K562 (cell line): ENCODE results near the gene RTL10. TPM values are rescaled to one million over a fixed set of nuclear protein-coding genes. Genes with fewer than 3 reads are reported as not detected.

Experiments used
- CBX2 ChIP-seq: fragments of 200-600 bp; sonication (generic); IDR thresholded peaks from one replicate; pipeline ENCODE4 v1.6.1; 2012; ENCODE audit warnings: mild to moderate bottlenecking, low read length, inconsistent platforms; ENCODE audit not compliant: insufficient read depth, poor library complexity, severe bottlenecking
- CREB1 ChIP-seq, 2 experiments: sonication (generic) in 1 of 2; formaldehyde crosslinking in 1 of 2; IDR thresholded peaks; 2 replicates each; pipeline versions ENCODE4 v1.6.1 to v1.8.0; 2012 to 2022; ENCODE audit warnings: inconsistent platforms in 1 of 2, mild to moderate bottlenecking in 1 of 2, missing genetic modification reagents in 1 of 2, moderate library complexity in 1 of 2
- HDAC8 ChIP-seq: fragments of 450-650 bp; IDR thresholded peaks from 2 replicates; pipeline ENCODE4 v1.6.1; 2016; ENCODE audit warnings: mild to moderate bottlenecking, missing genetic modification characterization, moderate library complexity, missing compliant biosample characterization
- PHB2 ChIP-seq: fragments of 450-650 bp; IDR thresholded peaks from 2 replicates; pipeline ENCODE4 v1.6.1; 2017; ENCODE audit warnings: low read depth
- PHF20 ChIP-seq: fragments of 450-650 bp; IDR thresholded peaks from 2 replicates; pipeline ENCODE4 v1.6.1; 2018; ENCODE audit not compliant: partially characterized antibody
- SMC3 ChIP-seq: conservative IDR thresholded peaks from 2 replicates; pipeline ENCODE4 v1.6.1; 2011; ENCODE audit warnings: low read depth, low read length, improper control_type of control experiment; ENCODE audit not compliant: insufficient read depth
- SNIP1 ChIP-seq: fragments of 450-650 bp; IDR thresholded peaks from 2 replicates; pipeline ENCODE4 v1.7.1; 2017; ENCODE audit warnings: low read depth, mild to moderate bottlenecking
- SRSF7 ChIP-seq: fragments of 200-400 bp; formaldehyde crosslinking; optimal IDR thresholded peaks from 2 replicates; pipeline ENCODE3; 2017; ENCODE audit warnings: mild to moderate bottlenecking, low read depth, low read length
- ZBTB1 ChIP-seq: sonication (generic); formaldehyde crosslinking; IDR thresholded peaks from 2 replicates; pipeline ENCODE4 v1.8.1; 2023; ENCODE audit warnings: missing genetic modification reagents, low read depth, mild to moderate bottlenecking, borderline replicate concordance
- ZBTB7A ChIP-seq: IDR thresholded peaks from 2 replicates; pipeline ENCODE4 v1.6.1; 2011; ENCODE audit warnings: low read depth, mild to moderate bottlenecking, low read length, moderate library complexity, borderline replicate concordance; ENCODE audit not compliant: control insufficient read depth
- ZKSCAN3 ChIP-seq: fragments of 250-450 bp; sonication (Bioruptor Pico); IDR thresholded peaks from 2 replicates; pipeline ENCODE4 v1.4.0; 2020
- ZNF282 ChIP-seq: sonication (generic); formaldehyde crosslinking; IDR thresholded peaks from 2 replicates; pipeline ENCODE4 v1.8.1; 2023; ENCODE audit warnings: missing genetic modification reagents
- polyA plus RNA-seq, 8 experiments: library from polyadenylated mRNA; depleted of rRNA in 4 of 8; stranded (reverse) in 5 of 8; unstranded in 3 of 8; fragments of >200 nt; fragmentation: Nextera tagmentation in 2 of 8; fragmentation: Illumina TruSeq in 1 of 8; extraction: Ambion mirVana in 2 of 8; extraction: Trizol in 1 of 8; gene quantifications; 2 replicates each; pipeline versions ENCODE4 v1.2.1 to v1.2.3, GENCODE V29; 2011 to 2014; ENCODE audit warnings: inconsistent platforms in 1 of 8, missing spikeins in 1 of 8
- total RNA-seq, 7 experiments: library from RNA; depleted of rRNA in 6 of 7; stranded (reverse); fragments of >200 nt in 6 of 7; fragmentation: Illumina TruSeq in 2 of 7; extraction: Trizol in 2 of 7; gene quantifications; 2 replicates each; pipeline versions ENCODE4 v1.2.1 to v1.2.3, GENCODE V29; 2011 to 2021; ENCODE audit warnings: low replicate concordance in 1 of 7
- TF ChIP-seq, protein P1 (sequence below): sonication (generic); formaldehyde crosslinking; IDR thresholded peaks from 2 replicates; pipeline ENCODE4 v1.8.0; 2022; ENCODE audit warnings: mild to moderate bottlenecking, missing genetic modification reagents, borderline replicate concordance
- TF ChIP-seq, protein P2 (sequence below): sonication (generic); formaldehyde crosslinking; IDR thresholded peaks from 2 replicates; pipeline ENCODE4 v1.8.1; 2023; ENCODE audit warnings: mild to moderate bottlenecking, missing genetic modification reagents
- TF ChIP-seq, protein P3 (sequence below): IDR thresholded peaks from 3 replicates; pipeline ENCODE4 v1.6.1; 2011; ENCODE audit warnings: borderline replicate concordance, mild to moderate bottlenecking, moderate library complexity; ENCODE audit not compliant: insufficient read length; ENCODE audit errors: extremely low read depth
- TF ChIP-seq, protein P4 (sequence below): fragments of 250-450 bp; sonication (Bioruptor Pico); IDR thresholded peaks from 2 replicates; pipeline ENCODE4 v1.8.0; 2022; ENCODE audit warnings: inconsistent platforms
- TF ChIP-seq, protein P5 (sequence below): fragments of 450-650 bp; IDR thresholded peaks from 2 replicates; pipeline ENCODE4 v1.6.1; 2016; ENCODE audit warnings: borderline replicate concordance

The RTL10 gene
- total and polyA plus RNA-seq, 9 of the 15 experiments (the other 6 are each of a cell fraction or from before 2014, with no cell fraction given), result 19.8 to 75.5 (median 32.5) TPM

DNA sequence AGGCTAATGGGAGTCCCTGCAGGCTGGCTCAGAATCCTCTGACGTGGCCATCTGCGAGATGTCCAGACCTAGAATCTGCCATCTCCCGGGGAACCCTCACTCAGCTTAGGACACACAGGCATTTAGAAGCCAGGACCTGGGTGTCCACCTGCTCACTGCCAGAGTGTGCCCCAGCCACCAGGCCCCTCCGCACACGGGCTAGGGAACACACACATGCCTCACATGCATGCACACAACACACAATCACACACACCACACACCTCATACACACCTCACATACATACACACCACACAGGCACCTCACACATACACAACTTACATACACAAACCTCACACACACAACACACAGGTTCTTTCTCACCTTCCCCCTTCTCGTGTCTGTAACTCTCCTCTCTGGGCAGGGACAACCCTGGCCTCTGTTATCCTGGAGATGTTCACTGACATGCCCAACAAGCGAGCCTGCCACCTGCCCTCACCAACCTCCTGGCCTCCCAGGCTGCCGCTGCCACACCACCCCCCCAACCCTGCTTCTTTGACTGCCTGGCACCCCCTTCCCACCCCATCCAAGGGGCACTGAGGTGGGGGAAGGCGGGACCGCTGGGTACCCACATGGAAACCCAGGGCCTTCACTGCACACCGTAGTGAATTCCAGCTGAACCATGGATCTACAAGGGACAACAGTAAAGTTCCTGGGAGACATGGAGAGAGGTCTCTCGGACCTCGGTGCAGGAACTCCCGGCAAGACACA is 38.1 kb downstream of the RTL10 start (continued):
- TF ChIP-seq, protein P1, sequence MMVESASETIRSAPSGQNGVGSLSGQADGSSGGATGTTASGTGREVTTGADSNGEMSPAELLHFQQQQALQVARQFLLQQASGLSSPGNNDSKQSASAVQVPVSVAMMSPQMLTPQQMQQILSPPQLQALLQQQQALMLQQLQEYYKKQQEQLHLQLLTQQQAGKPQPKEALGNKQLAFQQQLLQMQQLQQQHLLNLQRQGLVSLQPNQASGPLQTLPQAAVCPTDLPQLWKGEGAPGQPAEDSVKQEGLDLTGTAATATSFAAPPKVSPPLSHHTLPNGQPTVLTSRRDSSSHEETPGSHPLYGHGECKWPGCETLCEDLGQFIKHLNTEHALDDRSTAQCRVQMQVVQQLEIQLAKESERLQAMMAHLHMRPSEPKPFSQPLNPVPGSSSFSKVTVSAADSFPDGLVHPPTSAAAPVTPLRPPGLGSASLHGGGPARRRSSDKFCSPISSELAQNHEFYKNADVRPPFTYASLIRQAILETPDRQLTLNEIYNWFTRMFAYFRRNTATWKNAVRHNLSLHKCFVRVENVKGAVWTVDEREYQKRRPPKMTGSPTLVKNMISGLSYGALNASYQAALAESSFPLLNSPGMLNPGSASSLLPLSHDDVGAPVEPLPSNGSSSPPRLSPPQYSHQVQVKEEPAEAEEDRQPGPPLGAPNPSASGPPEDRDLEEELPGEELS (CRISPR knock-in tag), result no peak
- TF ChIP-seq ZKSCAN3, result no peak
- TF ChIP-seq, protein P2, sequence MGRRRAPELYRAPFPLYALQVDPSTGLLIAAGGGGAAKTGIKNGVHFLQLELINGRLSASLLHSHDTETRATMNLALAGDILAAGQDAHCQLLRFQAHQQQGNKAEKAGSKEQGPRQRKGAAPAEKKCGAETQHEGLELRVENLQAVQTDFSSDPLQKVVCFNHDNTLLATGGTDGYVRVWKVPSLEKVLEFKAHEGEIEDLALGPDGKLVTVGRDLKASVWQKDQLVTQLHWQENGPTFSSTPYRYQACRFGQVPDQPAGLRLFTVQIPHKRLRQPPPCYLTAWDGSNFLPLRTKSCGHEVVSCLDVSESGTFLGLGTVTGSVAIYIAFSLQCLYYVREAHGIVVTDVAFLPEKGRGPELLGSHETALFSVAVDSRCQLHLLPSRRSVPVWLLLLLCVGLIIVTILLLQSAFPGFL (CRISPR knock-in tag), result no peak
- TF ChIP-seq ZBTB1 (CRISPR knock-in tag), result no peak
- no peak for TF ChIP-seq CREB1 (IDR thresholded peaks at IDR 0.05)
- TF ChIP-seq CREB1 (CRISPR knock-in tag; IDR thresholded peaks at IDR 0.05), result no peak
- TF ChIP-seq CBX2, result no peak
- no peak for TF ChIP-seq HDAC8 (tag)
- TF ChIP-seq PHF20, result peak; percentile 45
- no peak for TF ChIP-seq ZNF282 (CRISPR knock-in tag)
- no peak for TF ChIP-seq SNIP1
- peak; percentile 78 for TF ChIP-seq PHB2
- TF ChIP-seq SMC3, result no peak
- no peak for TF ChIP-seq SRSF7
- TF ChIP-seq, protein P3, sequence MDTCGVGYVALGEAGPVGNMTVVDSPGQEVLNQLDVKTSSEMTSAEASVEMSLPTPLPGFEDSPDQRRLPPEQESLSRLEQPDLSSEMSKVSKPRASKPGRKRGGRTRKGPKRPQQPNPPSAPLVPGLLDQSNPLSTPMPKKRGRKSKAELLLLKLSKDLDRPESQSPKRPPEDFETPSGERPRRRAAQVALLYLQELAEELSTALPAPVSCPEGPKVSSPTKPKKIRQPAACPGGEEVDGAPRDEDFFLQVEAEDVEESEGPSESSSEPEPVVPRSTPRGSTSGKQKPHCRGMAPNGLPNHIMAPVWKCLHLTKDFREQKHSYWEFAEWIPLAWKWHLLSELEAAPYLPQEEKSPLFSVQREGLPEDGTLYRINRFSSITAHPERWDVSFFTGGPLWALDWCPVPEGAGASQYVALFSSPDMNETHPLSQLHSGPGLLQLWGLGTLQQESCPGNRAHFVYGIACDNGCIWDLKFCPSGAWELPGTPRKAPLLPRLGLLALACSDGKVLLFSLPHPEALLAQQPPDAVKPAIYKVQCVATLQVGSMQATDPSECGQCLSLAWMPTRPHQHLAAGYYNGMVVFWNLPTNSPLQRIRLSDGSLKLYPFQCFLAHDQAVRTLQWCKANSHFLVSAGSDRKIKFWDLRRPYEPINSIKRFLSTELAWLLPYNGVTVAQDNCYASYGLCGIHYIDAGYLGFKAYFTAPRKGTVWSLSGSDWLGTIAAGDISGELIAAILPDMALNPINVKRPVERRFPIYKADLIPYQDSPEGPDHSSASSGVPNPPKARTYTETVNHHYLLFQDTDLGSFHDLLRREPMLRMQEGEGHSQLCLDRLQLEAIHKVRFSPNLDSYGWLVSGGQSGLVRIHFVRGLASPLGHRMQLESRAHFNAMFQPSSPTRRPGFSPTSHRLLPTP, result no peak
- TF ChIP-seq, protein P4, sequence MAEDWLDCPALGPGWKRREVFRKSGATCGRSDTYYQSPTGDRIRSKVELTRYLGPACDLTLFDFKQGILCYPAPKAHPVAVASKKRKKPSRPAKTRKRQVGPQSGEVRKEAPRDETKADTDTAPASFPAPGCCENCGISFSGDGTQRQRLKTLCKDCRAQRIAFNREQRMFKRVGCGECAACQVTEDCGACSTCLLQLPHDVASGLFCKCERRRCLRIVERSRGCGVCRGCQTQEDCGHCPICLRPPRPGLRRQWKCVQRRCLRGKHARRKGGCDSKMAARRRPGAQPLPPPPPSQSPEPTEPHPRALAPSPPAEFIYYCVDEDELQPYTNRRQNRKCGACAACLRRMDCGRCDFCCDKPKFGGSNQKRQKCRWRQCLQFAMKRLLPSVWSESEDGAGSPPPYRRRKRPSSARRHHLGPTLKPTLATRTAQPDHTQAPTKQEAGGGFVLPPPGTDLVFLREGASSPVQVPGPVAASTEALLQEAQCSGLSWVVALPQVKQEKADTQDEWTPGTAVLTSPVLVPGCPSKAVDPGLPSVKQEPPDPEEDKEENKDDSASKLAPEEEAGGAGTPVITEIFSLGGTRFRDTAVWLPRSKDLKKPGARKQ, result no peak
- TF ChIP-seq, protein P5, sequence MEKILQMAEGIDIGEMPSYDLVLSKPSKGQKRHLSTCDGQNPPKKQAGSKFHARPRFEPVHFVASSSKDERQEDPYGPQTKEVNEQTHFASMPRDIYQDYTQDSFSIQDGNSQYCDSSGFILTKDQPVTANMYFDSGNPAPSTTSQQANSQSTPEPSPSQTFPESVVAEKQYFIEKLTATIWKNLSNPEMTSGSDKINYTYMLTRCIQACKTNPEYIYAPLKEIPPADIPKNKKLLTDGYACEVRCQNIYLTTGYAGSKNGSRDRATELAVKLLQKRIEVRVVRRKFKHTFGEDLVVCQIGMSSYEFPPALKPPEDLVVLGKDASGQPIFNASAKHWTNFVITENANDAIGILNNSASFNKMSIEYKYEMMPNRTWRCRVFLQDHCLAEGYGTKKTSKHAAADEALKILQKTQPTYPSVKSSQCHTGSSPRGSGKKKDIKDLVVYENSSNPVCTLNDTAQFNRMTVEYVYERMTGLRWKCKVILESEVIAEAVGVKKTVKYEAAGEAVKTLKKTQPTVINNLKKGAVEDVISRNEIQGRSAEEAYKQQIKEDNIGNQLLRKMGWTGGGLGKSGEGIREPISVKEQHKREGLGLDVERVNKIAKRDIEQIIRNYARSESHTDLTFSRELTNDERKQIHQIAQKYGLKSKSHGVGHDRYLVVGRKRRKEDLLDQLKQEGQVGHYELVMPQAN, result peak; percentile 72
- no peak for TF ChIP-seq ZBTB7A
